ENCODE measurements around the gene ABTB2.
"Not testable (repeated sequence)": the region's sequence is repeated elsewhere in the genome, so short reads cannot be mapped to it uniquely, and the experiment has no call there.

The ABTB2 gene

GRCh38 chr11:34238533-34238932 is 119.3 kb downstream of the ABTB2 start:
- no peak for DNase-seq (ENCODE audit: low read depth)

GRCh38 chr11:34236572-34236971 is 121.2 kb downstream of the ABTB2 start:
- DNase-seq (ENCODE audit: low read depth) = no peak

GRCh38 chr11:34235591-34236071 is 122.2 kb downstream of the ABTB2 start:
- no peak for DNase-seq (ENCODE audit: low read depth)

GRCh38 chr11:34235189-34235588 is 122.6 kb downstream of the ABTB2 start:
- no peak for DNase-seq (ENCODE audit: low read depth)

- no peak for DNase-seq (ENCODE audit: low read depth)
These were observed 123.6 kb downstream of the ABTB2 start for GRCh38 chr11:34234086-34234740.

- DNase-seq (ENCODE audit: low read depth) = no peak
These were observed 124.6 kb downstream of the ABTB2 start for GRCh38 chr11:34233215-34233614.

- DNase-seq (ENCODE audit: low read depth) = no peak
These were observed 125.0 kb downstream of the ABTB2 start for GRCh38 chr11:34232807-34233206.

- no peak for DNase-seq (ENCODE audit: low read depth)
These were observed 131.6 kb downstream of the ABTB2 start for GRCh38 chr11:34226210-34226609.

GRCh38 chr11:34225091-34225490 is 132.7 kb downstream of the ABTB2 start:
- no peak for DNase-seq (ENCODE audit: low read depth)

- DNase-seq (ENCODE audit: low read depth) = no peak
These were observed 133.3 kb downstream of the ABTB2 start for GRCh38 chr11:34224434-34224966.

GRCh38 chr11:34223907-34224306 is 133.9 kb downstream of the ABTB2 start:
- no peak for DNase-seq (ENCODE audit: low read depth)

- no peak for DNase-seq (ENCODE audit: low read depth)
These were observed 134.6 kb downstream of the ABTB2 start for GRCh38 chr11:34223021-34223813.

- DNase-seq (ENCODE audit: low read depth) = no peak
These were observed 135.8 kb downstream of the ABTB2 start for GRCh38 chr11:34222030-34222429.

GRCh38 chr11:34219941-34220370 is 137.9 kb downstream of the ABTB2 start:
- no peak for DNase-seq (ENCODE audit: low read depth)

- no peak for DNase-seq (ENCODE audit: low read depth)
These were observed 138.5 kb downstream of the ABTB2 start for GRCh38 chr11:34219279-34219678.

GRCh38 chr11:34218756-34219155 is 139.1 kb downstream of the ABTB2 start:
- DNase-seq (ENCODE audit: low read depth) = not testable (repeated sequence)

GRCh38 chr11:34218067-34218466 is 139.7 kb downstream of the ABTB2 start:
- DNase-seq (ENCODE audit: low read depth) = no peak

GRCh38 chr11:34216706-34217105 is 141.1 kb downstream of the ABTB2 start:
- no peak for DNase-seq (ENCODE audit: low read depth)

- DNase-seq (ENCODE audit: low read depth) = no peak
These were observed 141.9 kb downstream of the ABTB2 start for GRCh38 chr11:34215806-34216453.

- no peak for DNase-seq (ENCODE audit: low read depth)
These were observed 142.6 kb downstream of the ABTB2 start for GRCh38 chr11:34214961-34215805.

- DNase-seq (ENCODE audit: low read depth) = no peak
These were observed 144.4 kb downstream of the ABTB2 start for GRCh38 chr11:34213366-34213765.

- no peak for DNase-seq (ENCODE audit: low read depth)
These were observed 145.2 kb downstream of the ABTB2 start for GRCh38 chr11:34212566-34212965.

All from CMK (cell line).